ENCODE results near the gene KCNC1.

KCNC1 gene

DNA sequence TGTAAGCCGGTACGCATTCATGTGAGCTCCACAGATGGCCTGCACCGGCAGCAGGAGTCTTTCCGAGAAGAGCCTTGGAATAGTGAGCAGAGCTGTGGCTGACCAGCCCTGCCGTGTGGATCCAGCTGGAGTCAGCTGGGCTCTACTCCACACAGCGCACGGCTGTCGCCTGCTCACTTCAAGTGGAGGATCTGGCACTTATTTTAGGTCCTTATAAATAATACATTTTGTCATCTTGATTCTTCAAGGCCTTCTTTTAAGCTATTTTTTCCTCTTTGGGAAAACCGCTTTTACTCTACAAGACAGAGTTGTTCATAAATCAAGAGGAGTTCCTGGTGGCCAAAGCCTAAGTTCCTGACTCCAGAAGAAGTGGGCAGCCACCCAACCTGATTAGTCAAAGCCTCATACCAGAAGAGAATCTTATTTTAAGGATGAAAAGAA lies 93.8 kb downstream of the KCNC1 start:
- Histone ChIP-seq H3K27me3 (no peaks in the 10 kb centered on the region), H3K4me1 (no peaks in the 10 kb centered on the region), H3K9me3 (no peaks in the 10 kb centered on the region), H3K4me3 (no peak overlapping the region), H3K9ac (no peak overlapping the region), H3K4me2 (no peak overlapping the region), H4K20me1 (no peaks in the 10 kb centered on the region), H3K27ac (no peak overlapping the region), H3K36me3 (no peaks in the 10 kb centered on the region)
- TF ChIP-seq Cebpa-rat (IDR thresholded peaks at IDR 0.05), result no peak

DNA sequence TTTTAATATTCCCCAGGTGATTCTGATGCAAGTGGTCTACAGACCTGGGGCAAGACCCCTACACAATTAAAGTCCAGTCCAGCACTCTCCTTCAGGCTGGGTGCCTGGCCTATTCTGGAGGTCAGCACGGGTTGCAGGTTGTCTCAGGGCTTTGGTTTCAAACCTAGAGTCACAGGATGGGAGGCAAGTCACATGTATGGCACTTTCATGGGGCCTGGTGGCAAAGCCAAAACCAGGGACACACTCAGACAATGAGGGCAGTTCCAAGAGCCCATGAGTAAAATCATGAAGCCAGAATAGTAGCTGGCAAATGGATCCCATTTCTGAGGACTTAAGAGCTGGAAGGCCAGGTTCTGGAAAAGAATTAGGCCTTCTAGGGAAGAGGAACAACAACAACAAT lies 96.6 kb downstream of the KCNC1 start:
- Histone ChIP-seq H3K4me2 (no peak overlapping the region), H3K36me3 (no peaks in the 10 kb centered on the region), H4K20me1 (no peaks in the 10 kb centered on the region), H3K4me1 (no peaks in the 10 kb centered on the region), H3K27me3 (no peaks in the 10 kb centered on the region), H3K9ac (no peak overlapping the region), H3K9me3 (no peaks in the 10 kb centered on the region), H3K4me3 (no peak overlapping the region), H3K27ac (no peak overlapping the region)
- no peak for TF ChIP-seq Cebpa-rat (IDR thresholded peaks at IDR 0.05)

DNA sequence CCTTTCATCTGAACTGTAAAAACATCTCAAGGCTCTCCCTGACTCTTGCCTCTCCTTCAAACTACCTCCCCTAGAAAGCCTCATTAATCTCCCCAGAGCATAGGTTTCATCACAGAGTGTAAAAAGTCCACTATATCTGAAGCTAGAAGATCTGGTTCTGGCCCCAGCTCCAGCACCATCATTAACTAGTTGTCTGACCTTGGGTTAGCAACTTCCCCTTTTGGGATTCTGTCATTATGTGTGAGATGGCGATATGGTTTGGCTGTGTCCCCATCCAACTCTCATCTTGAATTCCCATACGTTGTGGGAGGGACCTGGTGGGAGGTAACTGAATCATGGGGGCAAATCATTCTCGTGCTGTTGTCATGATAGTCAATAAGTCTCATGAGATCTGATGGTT lies 97.3 kb downstream of the KCNC1 start:
- Histone ChIP-seq H3K9me3 (no peaks in the 10 kb centered on the region), H3K9ac (no peak overlapping the region), H3K4me1 (no peaks in the 10 kb centered on the region), H3K4me2 (no peak overlapping the region), H3K27ac (no peak overlapping the region), H4K20me1 (no peaks in the 10 kb centered on the region), H3K27me3 (no peaks in the 10 kb centered on the region), H3K36me3 (no peaks in the 10 kb centered on the region), H3K4me3 (no peak overlapping the region)
- no peak for TF ChIP-seq Cebpa-rat (IDR thresholded peaks at IDR 0.05)

All from BLaER1 (cell line).